ENCODE results near the gene XIST.

The XIST gene

GRCh38 chrX:73850124-73851013 is 2.1 kb downstream of the XIST start:
- TF ChIP-seq CTCF (IDR thresholded peaks at IDR 0.05; ENCODE audit: low read depth, low read length), result peak; percentile 30
- DNase-seq (ENCODE audit: low read depth in 2 of 2), result peak; percentile 26 to 51
- no peak overlapping the region for H3K4me3 ChIP-seq (replicated peaks in 1 of 2; ENCODE audit: low read depth in 2 of 2, low read length in 2 of 2)

- TF ChIP-seq CTCF (IDR thresholded peaks at IDR 0.05; ENCODE audit: low read depth, low read length), result no peak
- no peak overlapping the region for H3K4me3 ChIP-seq (replicated peaks in 1 of 2; ENCODE audit: low read depth in 2 of 2, low read length in 2 of 2)
Measured at GRCh38 chrX:73849073-73849472, 3.4 kb downstream of the XIST start.

GRCh38 chrX:73847991-73848390 is 4.5 kb downstream of the XIST start:
- no peak overlapping the region for H3K4me3 ChIP-seq (replicated peaks in 1 of 2; ENCODE audit: low read depth in 2 of 2, low read length in 2 of 2)
- no peak for DNase-seq (ENCODE audit: low read depth in 2 of 2)
- no peak for TF ChIP-seq CTCF (IDR thresholded peaks at IDR 0.05; ENCODE audit: low read depth, low read length)

More at GRCh38 chrX:73849073-73849472, 3.4 kb downstream of the XIST start:
- DNase-seq (ENCODE audit: low read depth in 2 of 2), result no peak

- H3K4me3 ChIP-seq (replicated peaks in 1 of 2; ENCODE audit: low read depth in 2 of 2, low read length in 2 of 2), result no peak overlapping the region
- no peak for TF ChIP-seq CTCF (IDR thresholded peaks at IDR 0.05; ENCODE audit: low read depth, low read length)
- DNase-seq (ENCODE audit: low read depth in 2 of 2), result no peak
Measured at GRCh38 chrX:73847100-73847499, 5.4 kb downstream of the XIST start.

- no peak for DNase-seq (ENCODE audit: low read depth in 2 of 2)
- no peak overlapping the region for H3K4me3 ChIP-seq (replicated peaks in 1 of 2; ENCODE audit: low read depth in 2 of 2, low read length in 2 of 2)
- no peak for TF ChIP-seq CTCF (IDR thresholded peaks at IDR 0.05; ENCODE audit: low read depth, low read length)
Measured at GRCh38 chrX:73842541-73843234, 9.8 kb downstream of the XIST start.

- no peak for TF ChIP-seq CTCF (IDR thresholded peaks at IDR 0.05; ENCODE audit: low read depth, low read length)
- no peak for DNase-seq (ENCODE audit: low read depth in 2 of 2)
- no peak overlapping the region for H3K4me3 ChIP-seq (replicated peaks in 1 of 2; ENCODE audit: low read depth in 2 of 2, low read length in 2 of 2)
Measured at GRCh38 chrX:73841337-73841736, 11.2 kb downstream of the XIST start.
